Mesodermal cell (in vitro differentiated cells): ENCODE measurements around the gene FRYL.

ENCODE experiments used
- H3K27ac ChIP-seq: 2 replicates; pipeline ENCODE4 v1.7.0; 2013; ENCODE audit warnings: mild to moderate bottlenecking, low read depth, low read length, moderate library complexity; ENCODE audit not compliant: severe bottlenecking
- H3K36me3 ChIP-seq: 2 replicates; pipeline ENCODE4 v1.7.1; 2013; ENCODE audit warnings: mild to moderate bottlenecking, low read length, moderate library complexity; ENCODE audit not compliant: control insufficient read depth, insufficient read depth
- H3K4me1 ChIP-seq: one replicate; pipeline ENCODE4 v1.7.1; 2013; ENCODE audit warnings: mild to moderate bottlenecking, low read length; ENCODE audit not compliant: insufficient read depth, control insufficient read depth, poor library complexity, severe bottlenecking
- H3K4me3 ChIP-seq: 2 replicates; pipeline ENCODE4 v1.7.0; 2013; ENCODE audit warnings: low read length, control low read depth, mild to moderate bottlenecking; ENCODE audit not compliant: insufficient read depth, poor library complexity, severe bottlenecking; ENCODE audit errors: extremely low read depth
- H3K9me3 ChIP-seq: 2 replicates; pipeline ENCODE4 v1.7.1; 2013; ENCODE audit warnings: mild to moderate bottlenecking, low read length, moderate library complexity; ENCODE audit not compliant: control insufficient read depth
- WGBS, 2 experiments: methylation state at CpG; one replicate each; pipeline ENCODE4 v1.1.5; 2013; ENCODE audit warnings: missing lambda C conversion rate in 2 of 2; ENCODE audit not compliant: insufficient coverage in 2 of 2; 5-methylcytosine and 5-hydroxymethylcytosine counted together

FRYL gene

DNA sequence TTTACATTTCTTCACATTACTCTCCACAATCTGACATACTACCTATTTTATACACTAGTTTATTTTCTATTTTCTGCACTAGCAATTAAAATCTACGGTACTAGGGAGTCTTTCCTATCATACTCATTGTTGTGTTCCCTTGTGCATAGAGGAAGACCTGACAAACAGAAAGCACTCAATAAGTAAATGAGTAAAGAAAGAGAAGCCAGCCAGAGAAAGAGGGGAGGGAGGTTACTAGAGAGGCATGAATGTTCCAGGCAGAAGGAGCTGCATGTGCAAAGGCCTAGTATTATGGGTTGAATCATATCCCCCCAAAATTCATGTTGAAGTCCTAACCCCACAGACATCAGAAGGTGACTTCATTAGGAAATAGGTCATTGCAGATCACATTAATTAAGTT is 176.0 kb downstream of the FRYL start:
- H3K4me1 ChIP-seq, result no peaks in the 10 kb centered on the region
- no peaks in the 10 kb centered on the region for H3K9me3 ChIP-seq
- peaks cover 4% of the 10 kb centered on the region for H3K36me3 ChIP-seq
- H3K27ac ChIP-seq, result no peak overlapping the region
- no peak overlapping the region for H3K4me3 ChIP-seq
- WGBS, 2 experiments, result no CpG with 5 or more reads among the region's 1 CpG

DNA sequence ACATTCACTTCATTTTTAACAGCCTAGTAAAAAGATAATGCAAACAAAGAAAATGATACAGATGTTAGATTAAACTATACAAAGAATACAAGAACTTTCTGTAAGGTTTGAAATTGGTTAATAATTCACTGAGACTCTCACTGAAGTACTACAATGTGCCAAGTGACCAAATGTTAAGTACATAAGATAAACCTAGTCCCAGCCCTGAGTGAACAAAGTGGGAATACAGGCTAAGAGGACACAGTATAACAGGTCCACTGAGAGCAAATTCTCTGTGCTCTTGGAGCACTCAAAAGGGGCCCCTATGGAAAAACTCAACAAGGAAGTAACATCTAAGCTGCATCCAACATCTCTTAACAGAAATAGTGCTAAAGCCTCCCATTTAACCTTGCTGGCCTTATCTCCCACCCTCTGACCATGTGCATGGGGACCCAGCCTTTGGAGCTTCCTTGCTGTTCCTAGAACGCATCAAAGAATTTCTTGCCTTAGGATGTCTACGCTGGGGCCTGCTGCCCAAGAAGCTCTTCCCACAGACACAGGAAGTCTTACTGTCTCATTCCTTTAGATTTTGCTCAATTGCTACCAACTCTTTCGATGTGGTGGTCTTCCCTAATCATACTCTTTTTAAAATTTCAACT is 176.6 kb downstream of the FRYL start:
- no peaks in the 10 kb centered on the region for H3K4me1 ChIP-seq
- no peak overlapping the region for H3K27ac ChIP-seq
- no peaks in the 10 kb centered on the region for H3K9me3 ChIP-seq
- H3K36me3 ChIP-seq, result peaks cover 4% of the 10 kb centered on the region
- no peak overlapping the region for H3K4me3 ChIP-seq
- WGBS, 2 experiments, result 91 to 100% methylated on average over 3 of the region's 3 CpGs

DNA sequence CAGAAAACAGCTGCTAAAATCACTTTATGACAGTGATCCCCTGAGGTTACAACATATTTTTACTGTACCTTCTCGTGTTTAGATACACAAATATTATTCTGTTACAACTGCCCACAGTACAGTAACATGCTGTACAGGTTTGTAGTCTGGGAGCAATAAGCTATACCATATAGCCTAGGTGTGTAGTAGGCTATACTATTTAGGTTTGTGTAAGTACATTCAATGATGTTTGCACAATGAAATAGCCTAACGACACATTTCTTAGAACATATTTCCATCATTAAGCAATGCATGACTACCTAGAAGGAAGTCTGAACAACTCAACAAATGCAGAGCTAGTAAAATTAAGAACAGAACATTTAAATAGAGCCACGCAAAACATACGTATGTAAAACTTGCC is 177.3 kb downstream of the FRYL start:
- Histone ChIP-seq H3K4me3 (no peak overlapping the region), H3K9me3 (no peaks in the 10 kb centered on the region)

DNA sequence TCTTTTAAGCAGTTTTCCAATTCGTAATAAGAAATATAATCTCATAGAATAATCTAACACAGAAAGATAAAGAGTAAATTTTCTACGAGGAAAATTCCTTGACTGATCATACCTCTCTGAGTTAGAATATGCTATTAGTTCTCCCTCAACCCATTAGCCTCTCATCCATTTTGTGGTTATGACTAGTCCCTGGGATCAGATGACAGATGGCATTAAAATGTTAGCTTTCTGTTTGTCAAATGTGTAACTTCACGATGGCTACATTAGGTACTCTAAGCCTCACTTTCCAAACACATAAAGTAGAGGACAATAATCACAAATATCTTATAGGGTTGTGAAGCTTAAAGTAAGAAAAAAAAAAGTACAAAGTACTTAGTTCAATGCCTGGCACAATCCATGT is 177.9 kb downstream of the FRYL start:
- Histone ChIP-seq H3K36me3 (peaks cover 7% of the 10 kb centered on the region), H3K9me3 (no peaks in the 10 kb centered on the region), H3K27ac (no peak overlapping the region), H3K4me1 (no peaks in the 10 kb centered on the region), H3K4me3 (no peak overlapping the region)
- no CpG with 5 or more reads among the region's 3 CpGs for WGBS, 2 experiments

More for the DNA sequence above, 177.3 kb downstream of the FRYL start:
- no peaks in the 10 kb centered on the region for H3K4me1 ChIP-seq
- H3K36me3 ChIP-seq, result peaks cover 7% of the 10 kb centered on the region
- no peak overlapping the region for H3K27ac ChIP-seq
- WGBS, 2 experiments, result 85 to 94% methylated on average over 2 to 4 of the region's 4 CpGs

DNA sequence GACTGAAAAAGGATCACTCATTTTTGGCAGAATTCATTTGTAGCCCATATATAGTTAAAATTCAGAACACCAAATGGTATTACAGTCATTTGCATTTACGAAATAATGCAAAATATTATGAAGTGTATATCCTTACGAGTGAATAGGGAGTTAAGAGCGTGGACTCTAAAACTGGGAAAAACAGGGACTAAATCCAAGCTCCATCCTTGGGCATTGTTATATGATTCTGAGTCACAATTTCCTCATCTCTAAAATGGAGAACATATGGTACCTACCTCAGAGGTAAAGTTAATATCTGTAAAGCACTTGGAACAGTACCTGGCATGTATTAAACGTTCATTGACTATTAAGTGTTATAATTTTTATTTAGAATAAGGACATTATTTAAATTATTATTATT is 183.7 kb downstream of the FRYL start:
- no peaks in the 10 kb centered on the region for H3K4me1 ChIP-seq
- H3K4me3 ChIP-seq, result no peak overlapping the region
- peaks cover 19% of the 10 kb centered on the region for H3K36me3 ChIP-seq
- no peak overlapping the region for H3K27ac ChIP-seq
- WGBS, 2 experiments, result no CpG with 5 or more reads among the region's 4 CpGs
- H3K9me3 ChIP-seq, result no peaks in the 10 kb centered on the region

DNA sequence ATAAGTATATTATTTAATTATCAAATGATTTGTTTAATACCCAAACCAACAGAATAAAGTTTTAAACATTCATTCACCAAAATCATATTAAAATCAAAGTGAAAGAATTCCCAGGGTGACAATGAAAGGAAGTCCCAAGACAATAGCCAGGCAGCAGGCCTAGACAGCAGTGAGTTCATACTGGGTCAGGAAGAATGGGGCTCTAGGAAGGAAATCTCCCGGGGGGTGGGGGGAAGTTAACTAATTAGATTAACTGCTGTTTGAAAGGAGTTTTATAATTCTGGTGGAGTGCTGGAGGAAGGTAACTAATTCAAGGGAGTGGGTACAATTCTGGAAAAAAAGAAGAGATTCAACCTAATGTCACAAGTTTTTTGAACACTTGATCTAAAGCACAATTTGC is 185.9 kb downstream of the FRYL start:
- no peak overlapping the region for H3K4me3 ChIP-seq
- no peak overlapping the region for H3K27ac ChIP-seq
- no peaks in the 10 kb centered on the region for H3K9me3 ChIP-seq
- WGBS, 2 experiments, result 22% methylated on average over 1 of the region's 1 CpG; no CpG with 5 or more reads in 1 of the 2 experiments
- H3K4me1 ChIP-seq, result no peaks in the 10 kb centered on the region
- peaks cover 27% of the 10 kb centered on the region for H3K36me3 ChIP-seq

DNA sequence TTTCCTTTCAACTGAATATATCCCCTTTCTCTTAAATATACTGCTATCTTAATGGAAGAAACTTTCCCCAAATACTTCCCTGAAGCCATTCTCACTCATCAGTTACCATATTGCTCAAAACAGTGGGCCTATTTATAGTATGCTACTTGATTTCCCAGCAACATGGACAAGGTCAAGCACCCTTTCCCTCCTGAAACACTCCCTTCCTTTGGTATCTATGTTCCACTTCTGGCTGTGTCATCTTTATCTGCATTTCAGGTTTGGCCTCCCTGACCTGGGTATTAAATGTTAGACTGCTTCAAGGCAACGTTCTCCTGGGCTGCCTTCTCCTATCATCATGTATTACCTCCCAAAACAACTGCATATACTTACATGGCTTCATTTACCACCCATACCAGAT is 188.7 kb downstream of the FRYL start:
- peaks cover 42% of the 10 kb centered on the region for H3K36me3 ChIP-seq
- no peak overlapping the region for H3K4me3 ChIP-seq
- no peaks in the 10 kb centered on the region for H3K9me3 ChIP-seq
- H3K27ac ChIP-seq, result no peak overlapping the region
- 100% methylated on average over 1 of the region's 1 CpG; no CpG with 5 or more reads in 1 of the 2 experiments for WGBS, 2 experiments
- no peaks in the 10 kb centered on the region for H3K4me1 ChIP-seq

DNA sequence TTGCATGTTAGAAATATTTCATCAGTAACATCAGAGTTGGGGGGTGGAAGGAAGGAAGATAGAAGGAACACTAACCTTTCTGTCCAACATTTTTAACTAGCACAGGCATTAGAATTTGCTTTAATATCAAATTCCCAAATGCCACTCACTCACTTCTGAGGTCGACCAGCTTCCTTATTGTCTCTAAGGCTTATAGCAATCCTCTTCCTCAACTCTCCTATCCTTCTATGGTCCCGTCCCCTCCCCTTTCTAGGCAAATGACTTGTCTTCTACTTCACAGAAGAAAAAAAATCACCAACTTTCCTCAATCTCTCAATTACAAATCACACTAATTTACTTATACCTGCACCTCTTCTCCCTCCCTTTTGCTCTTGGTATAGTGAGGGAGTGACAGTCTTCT is 189.2 kb downstream of the FRYL start:
- no peak overlapping the region for H3K4me3 ChIP-seq
- H3K9me3 ChIP-seq, result no peaks in the 10 kb centered on the region
- WGBS, 2 experiments, result 93 to 95% methylated on average over 2 of the region's 2 CpGs
- H3K27ac ChIP-seq, result no peak overlapping the region
- peaks cover 47% of the 10 kb centered on the region for H3K36me3 ChIP-seq
- H3K4me1 ChIP-seq, result no peaks in the 10 kb centered on the region

DNA sequence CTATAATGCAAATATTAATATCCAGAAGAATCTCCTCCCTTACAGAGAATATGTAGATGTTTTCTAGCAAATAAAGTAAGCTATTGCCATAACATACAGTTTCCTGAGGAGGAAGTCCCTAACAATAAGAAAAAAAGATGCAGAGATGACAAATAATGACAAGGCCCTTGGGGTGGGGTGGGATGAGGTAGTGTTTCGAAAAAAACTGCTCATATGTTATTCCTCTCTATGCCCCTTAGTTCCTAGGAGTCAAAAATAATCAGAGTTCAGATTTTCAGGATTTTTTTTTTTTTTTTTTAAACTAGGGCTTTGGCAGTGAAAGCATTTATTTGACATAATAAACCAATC is 191.0 kb downstream of the FRYL start:
- H3K9me3 ChIP-seq, result no peaks in the 10 kb centered on the region
- no peak overlapping the region for H3K27ac ChIP-seq
- no peak overlapping the region for H3K4me3 ChIP-seq
- WGBS, 2 experiments, result no CpG with 5 or more reads among the region's 1 CpG
- no peaks in the 10 kb centered on the region for H3K4me1 ChIP-seq
- H3K36me3 ChIP-seq, result peaks cover 44% of the 10 kb centered on the region

DNA sequence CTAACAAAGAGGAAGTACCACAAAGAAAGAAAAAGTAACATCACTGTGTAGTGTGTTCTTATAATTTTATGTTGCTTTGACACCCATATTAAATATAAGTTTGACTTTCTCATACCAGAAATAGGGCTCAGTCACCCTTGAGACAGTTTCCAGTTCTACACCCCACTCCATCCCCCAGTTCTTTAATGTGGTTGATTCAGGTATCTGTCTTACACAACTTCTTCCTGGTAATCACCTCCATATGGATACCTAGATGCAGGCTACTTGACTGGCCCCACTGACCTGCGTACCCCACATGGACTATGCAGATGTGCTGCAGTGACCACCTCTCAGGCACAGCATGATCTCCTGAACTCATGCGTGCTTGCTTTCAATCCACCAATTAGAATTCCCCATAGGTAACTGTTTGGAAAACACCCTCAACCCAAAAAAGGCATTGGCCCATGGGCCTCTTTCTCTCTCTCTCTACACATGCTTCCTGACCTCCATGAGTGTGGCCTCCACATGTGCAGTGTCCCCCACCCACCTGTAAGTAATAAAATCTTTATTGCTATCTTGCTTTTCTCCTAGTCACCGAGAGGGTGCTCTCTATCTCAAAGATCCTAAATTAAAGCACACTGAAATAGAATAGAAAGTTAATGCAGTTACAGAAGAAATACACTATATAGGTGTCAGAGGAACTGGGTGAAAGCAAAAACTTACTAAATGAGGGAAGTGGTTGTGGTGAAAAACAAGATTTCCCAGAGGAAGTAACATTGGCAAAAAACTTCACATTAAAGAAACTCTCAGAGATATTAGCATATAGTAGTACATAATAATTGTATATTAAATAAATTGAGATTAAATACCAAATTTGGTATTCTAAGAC is 191.6 kb downstream of the FRYL start:
- H3K9me3 ChIP-seq, result no peaks in the 10 kb centered on the region
- peaks cover 44% of the 10 kb centered on the region for H3K36me3 ChIP-seq
- no peak overlapping the region for H3K4me3 ChIP-seq
- H3K4me1 ChIP-seq, result no peaks in the 10 kb centered on the region
- H3K27ac ChIP-seq, result no peak overlapping the region
- WGBS, 2 experiments, result 54 to 57% methylated on average over 1 to 2 of the region's 3 CpGs

DNA sequence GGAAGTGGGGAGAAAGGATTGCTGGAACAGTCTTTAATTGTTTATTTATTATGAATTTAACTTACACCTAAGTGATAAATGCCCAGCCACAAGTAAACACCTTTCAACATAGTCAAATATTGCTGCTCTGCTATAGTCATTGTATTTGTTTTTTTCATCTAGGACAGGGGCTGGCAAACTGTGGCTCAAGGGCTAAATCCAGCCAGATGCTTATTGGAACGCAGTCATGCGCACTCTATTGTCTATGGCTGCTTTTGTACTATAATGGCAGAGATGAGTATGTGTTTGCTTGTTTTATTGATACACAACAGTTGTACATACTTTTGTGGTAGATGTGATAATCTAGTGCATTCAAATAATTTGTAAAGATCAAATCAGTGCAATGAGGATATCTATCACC is 194.7 kb downstream of the FRYL start:
- Histone ChIP-seq H3K4me1 (no peaks in the 10 kb centered on the region), H3K36me3 (peaks cover 61% of the 10 kb centered on the region), H3K27ac (no peak overlapping the region), H3K4me3 (no peak overlapping the region), H3K9me3 (no peaks in the 10 kb centered on the region)
- WGBS, 2 experiments, result 100% methylated on average over 2 of the region's 2 CpGs
